GM12873 (cell line): ENCODE data around the gene C11orf21.

Experiments used
- CTCF ChIP-seq: IDR thresholded peaks from 2 replicates; pipeline ENCODE4 v1.5.1; 2012; ENCODE audit warnings: low read depth, mild to moderate bottlenecking, moderate library complexity, low read length, control low read depth; ENCODE audit not compliant: insufficient read depth; ENCODE audit errors: missing control alignments

Gene C11orf21

GRCh38 chr11:2261436-2262230, 40.1 kb downstream of the C11orf21 start:
- no peak for TF ChIP-seq CTCF

GRCh38 chr11:2260491-2261364, 41.0 kb downstream of the C11orf21 start:
- TF ChIP-seq CTCF, result no peak

GRCh38 chr11:2259897-2260451, 41.7 kb downstream of the C11orf21 start:
- TF ChIP-seq CTCF, result no peak

- TF ChIP-seq CTCF, result no peak
Observed at GRCh38 chr11:2259466-2259830, 42.3 kb downstream of the C11orf21 start.

GRCh38 chr11:2258501-2259465, 42.9 kb downstream of the C11orf21 start:
- TF ChIP-seq CTCF, result no peak

- no peak for TF ChIP-seq CTCF
Observed at GRCh38 chr11:2256951-2257700, 44.6 kb downstream of the C11orf21 start.
